ENCODE results near the gene CITED1. TPM values are rescaled to one million over a fixed set of nuclear protein-coding genes. Genes with fewer than 3 reads are reported as not detected.

The CITED1 gene
- total RNA-seq, 1 experiment from 2014 or later: 1.1 TPM

DNA sequence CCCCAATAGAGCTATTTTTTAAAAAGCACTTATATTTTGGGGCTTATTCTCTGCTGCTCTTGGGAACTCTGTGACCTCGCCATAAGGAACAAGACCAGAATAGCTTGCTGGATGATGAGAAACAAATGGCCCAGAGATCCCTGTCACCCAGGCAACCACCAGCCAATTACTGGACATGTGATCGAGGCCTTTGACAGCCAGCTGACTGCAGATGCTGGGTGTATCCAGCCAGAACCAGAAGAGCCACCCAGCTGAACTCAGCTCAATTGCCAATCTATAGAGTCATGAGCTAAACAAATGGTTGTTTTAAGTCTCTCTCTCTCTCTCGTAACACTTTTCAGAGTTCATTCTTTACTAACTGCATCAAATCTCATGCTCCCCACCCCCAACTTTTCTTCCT lies 24.4 kb upstream of the CITED1 start:
- H3K36me3 Mint-ChIP-seq (ENCODE audit: insufficient read depth in 1 of 3, low read depth in 3 of 3): peaks cover 5 to 12% (median 10%) of the 10 kb centered on the region in 3 experiments; a peak in 6 of 7 replicates
- H3K27me3 ChIP-seq (ENCODE audit: insufficient read depth, low read length): no peaks in the 10 kb centered on the region
- H3K23me2 ChIP-seq (ENCODE audit: insufficient read length, low read depth, low read length, poor library complexity, severe bottlenecking): no peaks in the 10 kb centered on the region
- H3T11ph ChIP-seq (ENCODE audit: low read length): no peak overlapping the region
- no peak overlapping the region for H3K18ac ChIP-seq (ENCODE audit: insufficient read length, low read depth, low read length)
- no peak overlapping the region for H3K23ac ChIP-seq (ENCODE audit: insufficient read length, low read depth, low read length)
- H3K4me3 Mint-ChIP-seq: no peak overlapping the region
- H3K27ac Mint-ChIP-seq: no peak overlapping the region
- TF ChIP-seq, protein P1, sequence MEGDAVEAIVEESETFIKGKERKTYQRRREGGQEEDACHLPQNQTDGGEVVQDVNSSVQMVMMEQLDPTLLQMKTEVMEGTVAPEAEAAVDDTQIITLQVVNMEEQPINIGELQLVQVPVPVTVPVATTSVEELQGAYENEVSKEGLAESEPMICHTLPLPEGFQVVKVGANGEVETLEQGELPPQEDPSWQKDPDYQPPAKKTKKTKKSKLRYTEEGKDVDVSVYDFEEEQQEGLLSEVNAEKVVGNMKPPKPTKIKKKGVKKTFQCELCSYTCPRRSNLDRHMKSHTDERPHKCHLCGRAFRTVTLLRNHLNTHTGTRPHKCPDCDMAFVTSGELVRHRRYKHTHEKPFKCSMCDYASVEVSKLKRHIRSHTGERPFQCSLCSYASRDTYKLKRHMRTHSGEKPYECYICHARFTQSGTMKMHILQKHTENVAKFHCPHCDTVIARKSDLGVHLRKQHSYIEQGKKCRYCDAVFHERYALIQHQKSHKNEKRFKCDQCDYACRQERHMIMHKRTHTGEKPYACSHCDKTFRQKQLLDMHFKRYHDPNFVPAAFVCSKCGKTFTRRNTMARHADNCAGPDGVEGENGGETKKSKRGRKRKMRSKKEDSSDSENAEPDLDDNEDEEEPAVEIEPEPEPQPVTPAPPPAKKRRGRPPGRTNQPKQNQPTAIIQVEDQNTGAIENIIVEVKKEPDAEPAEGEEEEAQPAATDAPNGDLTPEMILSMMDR (conservative IDR thresholded peaks at IDR 0.05): no peak
- peaks cover 67 to 72% of the 10 kb centered on the region in 2 experiments for H3K9me3 Mint-ChIP-seq
- H2AK5ac ChIP-seq (ENCODE audit: insufficient read length, low read length): no peak overlapping the region
- H4K5ac ChIP-seq (ENCODE audit: insufficient read length, low read depth, low read length): no peak overlapping the region
- H3K79me2 ChIP-seq (ENCODE audit: insufficient read depth, low read length): no peaks in the 10 kb centered on the region
- H3K4me1 Mint-ChIP-seq: peaks cover 5 to 12% of the 10 kb centered on the region in 2 experiments; a peak in 3 of 4 replicates
- DNase-seq: no peak
- no peak overlapping the region for H2BK15ac ChIP-seq (ENCODE audit: low read depth, low read length)
- no peak overlapping the region for H3K4me2 ChIP-seq (ENCODE audit: insufficient read depth, insufficient read length, low read length)
- H2BK12ac ChIP-seq (ENCODE audit: insufficient read length, low read depth, low read length): no peak overlapping the region
- H3K9ac ChIP-seq (ENCODE audit: extremely low read depth, insufficient read length, low read length): no peak overlapping the region
- H3K27me3 Mint-ChIP-seq (ENCODE audit: low read depth): no peaks in the 10 kb centered on the region; the same call in 1 of the 2 replicates
- H3K4ac ChIP-seq (ENCODE audit: low read depth, low read length): no peak overlapping the region
- no peak overlapping the region for H3K56ac ChIP-seq (ENCODE audit: insufficient read length, low read depth, low read length)
- no peak overlapping the region for H2BK120ac ChIP-seq (ENCODE audit: low read depth, low read length, poor library complexity, severe bottlenecking)
- no peaks in the 10 kb centered on the region for H3K79me1 ChIP-seq (ENCODE audit: insufficient read depth, low read depth, low read length, poor library complexity, severe bottlenecking)
- no peak overlapping the region for H3K14ac ChIP-seq (ENCODE audit: insufficient read depth, low read length)
- no CpG with 5 or more reads among the region's 3 CpGs for WGBS (ENCODE audit: extremely low coverage, insufficient read length, low lambda C conversion rate)
- H3K9me3 ChIP-seq (ENCODE audit: control insufficient read depth, low read depth, low read length): peaks cover 22% of the 10 kb centered on the region
- H3K4me1 ChIP-seq (ENCODE audit: insufficient read depth, low read length): 0 out of 2 replicates have a peak, but pooled peaks cover 2% of the 10 kb centered on the region
- H4K91ac ChIP-seq (ENCODE audit: insufficient read length, low read depth, low read length): no peak overlapping the region
- no peak overlapping the region for H4K8ac ChIP-seq (replicated peaks; ENCODE audit: insufficient read length, low read depth, low read length)
- H2AFZ ChIP-seq (ENCODE audit: low read length): no peak overlapping the region
- H2BK5ac ChIP-seq (ENCODE audit: insufficient read length, low read length): no peak overlapping the region
- no peak overlapping the region for H2BK20ac ChIP-seq (ENCODE audit: low read depth, low read length, poor library complexity, severe bottlenecking)
- H4K20me1 ChIP-seq (ENCODE audit: control insufficient read depth, insufficient read depth, insufficient read length): no peaks in the 10 kb centered on the region
- no peak overlapping the region for H3K27ac ChIP-seq (ENCODE audit: insufficient read length, low read depth, low read length)
